CD4-positive, alpha-beta T cell (primary cell): ENCODE results near the gene RUFY4. TPM values are rescaled to one million over a fixed set of nuclear protein-coding genes. Genes with fewer than 3 reads are reported as not detected.

ENCODE experiments used
- ATAC-seq: fragments of 200-7000 bp; cut with Tn5 transposase; one replicate; pipeline ENCODE4 v1.10.0; 2022; ENCODE audit warnings: mild to moderate bottlenecking; ENCODE audit not compliant: poor library complexity
- CTCF ChIA-PET: fragments of 350-600 bp; sonication (Branson Sonifier 250); formaldehyde crosslinking; loops from one replicate; lab custom pipeline; 2021; ENCODE audit warnings: antibody characterized with exemption, inconsistent platforms; lab: Charles Lee
- POLR2A ChIA-PET: fragments of 350-600 bp; sonication (Branson Sonifier 250); formaldehyde crosslinking; loops from one replicate; lab custom pipeline; 2021; ENCODE audit warnings: antibody characterized with exemption, inconsistent platforms; lab: Charles Lee
- DNase-seq, 14 experiments: peaks; one replicate each; pipeline ENCODE4 v3.0.0-alpha.2; 2013 to 2020; ENCODE audit warnings: mixed read lengths in 2 of 14
- H3K27ac ChIP-seq, 2 donors: one replicate each; pipeline versions ENCODE4 v1.5.1 to v1.7.0; 2013; ENCODE audit warnings: low read length in 2 of 2, low read depth in 1 of 2, mild to moderate bottlenecking in 1 of 2
- H3K27me3 ChIP-seq, 2 experiments: 1 replicate in 1 of 2; 2 replicates in 1 of 2; pipeline versions ENCODE4 v1.6.1 to v1.7.0; 2013; ENCODE audit warnings: low read length in 2 of 2, control low read depth in 1 of 2, mild to moderate bottlenecking in 1 of 2, moderate library complexity in 1 of 2; ENCODE audit not compliant: insufficient read depth in 2 of 2, control insufficient read depth in 1 of 2
- H3K36me3 ChIP-seq: one replicate; pipeline ENCODE4 v1.6.1; 2013; ENCODE audit warnings: low read length, control low read depth; ENCODE audit not compliant: insufficient read depth
- H3K4me1 ChIP-seq: one replicate; pipeline ENCODE4 v1.6.1; 2013; ENCODE audit warnings: low read length, control low read depth; ENCODE audit not compliant: insufficient read depth
- H3K4me3 ChIP-seq: one replicate; pipeline ENCODE4 v1.5.1; 2013; ENCODE audit warnings: mild to moderate bottlenecking, low read length, moderate library complexity
- H3K9me3 ChIP-seq, 2 experiments: 1 replicate in 1 of 2; 2 replicates in 1 of 2; pipeline versions ENCODE4 v1.6.1 to v1.7.0; 2013; ENCODE audit warnings: low read length in 2 of 2, mild to moderate bottlenecking in 2 of 2, control low read depth in 1 of 2, moderate library complexity in 1 of 2; ENCODE audit not compliant: control insufficient read depth in 1 of 2, insufficient read depth in 1 of 2
- H3K27ac Mint-ChIP-seq: one replicate; pipeline ENCODE4 v1.8.0; 2020; ENCODE audit warnings: mixed read lengths
- H3K27me3 Mint-ChIP-seq: one replicate; pipeline ENCODE4 v1.8.0; 2021; ENCODE audit warnings: mixed read lengths
- H3K36me3 Mint-ChIP-seq: one replicate; pipeline ENCODE4 v1.8.0; 2021; ENCODE audit warnings: low read depth, mixed read lengths
- H3K4me1 Mint-ChIP-seq: one replicate; pipeline ENCODE4 v1.8.0; 2021; ENCODE audit warnings: low read depth, mixed read lengths
- H3K4me3 Mint-ChIP-seq: one replicate; pipeline ENCODE4 v1.8.0; 2020; ENCODE audit warnings: mild to moderate bottlenecking, mixed read lengths
- H3K9me3 Mint-ChIP-seq: one replicate; pipeline ENCODE4 v1.8.0; 2020; ENCODE audit warnings: mixed read lengths
- CTCF ChIP-seq: fragments of 200-600 bp; IDR thresholded peaks from one replicate; pipeline ENCODE4 v1.8.0; 2022; ENCODE audit warnings: antibody characterized with exemption, mild to moderate bottlenecking
- intact Hi-C, 2 experiments: fragments of 100-400 bp; cut with DNase I in 1 of 2; cut with micrococcal nuclease in 1 of 2; formaldehyde crosslinking; loops; one replicate each; pipeline versions ENCODE4 v1.15.1 to v1.9.0; 2023 to 2025; cut with DNase I, micrococcal nuclease
- total RNA-seq, 174 experiments: library from RNA in 2 of 174; stranded (reverse) in 2 of 174; gene quantifications; one replicate each; pipeline ENCODE4 v1.2.3 and lab custom pipeline; 2021 to 2026

Gene RUFY4
- total RNA-seq, 2 experiments from 2014 or later: 0.78 to 0.85 TPM

- DNase-seq (peak in 1 of 14 experiments; percentile 27), ATAC-seq (no peak)
- Histone ChIP-seq H3K27ac (no peak overlapping the region), H3K9me3 (no peaks in the 10 kb centered on the region), H3K27me3 (no peaks in the 10 kb centered on the region), H3K4me3 (no peak overlapping the region), H3K4me1 (no peaks in the 10 kb centered on the region), H3K36me3 (no peaks in the 10 kb centered on the region)
- Mint-ChIP-seq H3K9me3 (no peaks in the 10 kb centered on the region), H3K36me3 (no peaks in the 10 kb centered on the region), H3K27me3 (no peaks in the 10 kb centered on the region), H3K27ac (no peak overlapping the region), H3K4me3 (no peak overlapping the region), H3K4me1 (no peaks in the 10 kb centered on the region)
- ChIA-PET CTCF (no interaction called here), POLR2A (no interaction called here)
- intact Hi-C loops: no loop called here
- TF ChIP-seq CTCF: no peak
These were observed 41.4 kb upstream of the RUFY4 start for GRCh38 chr2:218027426-218028188.

- Mint-ChIP-seq H3K27me3 (no peaks in the 10 kb centered on the region), H3K4me3 (no peak overlapping the region), H3K36me3 (no peaks in the 10 kb centered on the region), H3K4me1 (no peaks in the 10 kb centered on the region), H3K9me3 (no peaks in the 10 kb centered on the region), H3K27ac (no peak overlapping the region)
- ATAC-seq (no peak), DNase-seq (no peak)
- Histone ChIP-seq H3K4me1 (no peaks in the 10 kb centered on the region), H3K4me3 (no peak overlapping the region), H3K27me3 (no peaks in the 10 kb centered on the region), H3K27ac (no peak overlapping the region), H3K9me3 (no peaks in the 10 kb centered on the region), H3K36me3 (no peaks in the 10 kb centered on the region)
- TF ChIP-seq CTCF: no peak
- intact Hi-C loops: no loop called here
- POLR2A ChIA-PET: no interaction called here
- CTCF ChIA-PET: no interaction called here
These were observed 40.9 kb upstream of the RUFY4 start for GRCh38 chr2:218028189-218028495.

- Mint-ChIP-seq H3K27ac (no peak overlapping the region), H3K36me3 (no peaks in the 10 kb centered on the region), H3K9me3 (no peaks in the 10 kb centered on the region), H3K4me1 (no peaks in the 10 kb centered on the region), H3K4me3 (no peak overlapping the region), H3K27me3 (no peaks in the 10 kb centered on the region)
- H3K9me3 ChIP-seq: no peaks in the 10 kb centered on the region
- no peaks in the 10 kb centered on the region for H3K27me3 ChIP-seq
- intact Hi-C loops: no loop called here
- DNase-seq: peak in 1 of 14 experiments; percentile 29
- no peaks in the 10 kb centered on the region for H3K36me3 ChIP-seq
- H3K27ac ChIP-seq: no peak overlapping the region
- H3K4me3 ChIP-seq: no peak overlapping the region
- CTCF ChIA-PET: no interaction called here
- H3K4me1 ChIP-seq: no peaks in the 10 kb centered on the region
- ATAC-seq: no peak
- TF ChIP-seq CTCF: no peak
- POLR2A ChIA-PET: no interaction called here
These were observed 40.3 kb upstream of the RUFY4 start for GRCh38 chr2:218028562-218029348.
